HUDEP-2 (cell line): Measurements from ENCODE around the gene A2ML1.
"Not testable (repeated sequence)": the region's sequence is repeated elsewhere in the genome, so short reads cannot be mapped to it uniquely, and the experiment has no call there.

ENCODE experiments used
- DNase-seq, 76 experiments: peaks; one replicate each; lab custom pipeline; 2025; ENCODE audit not compliant: unreplicated experiment in 76 of 76; lab: John Stamatoyannopoulos, UW

A2ML1 gene

GRCh38 chr12:8822298-8822697, at the start of gene A2ML1:
Gene A2ML1 (plus strand): TSS chr12:8822621. CDS start chr12:8822652, 31 bp downstream.
- no peak for DNase-seq

- DNase-seq = no peak
Observed at GRCh38 chr12:8773461-8773860, 49.0 kb upstream of the A2ML1 start.

GRCh38 chr12:8779281-8779680, 43.1 kb upstream of the A2ML1 start:
- no peak for DNase-seq

GRCh38 chr12:8779862-8780261, 42.6 kb upstream of the A2ML1 start:
- DNase-seq = peak in 6 of 76 experiments; percentile 12 to 35 (median 18)

GRCh38 chr12:8780389-8780788, 42.0 kb upstream of the A2ML1 start:
- peak in 36 of 76 experiments; percentile 3 to 71 (median 40) for DNase-seq

GRCh38 chr12:8781381-8782127, 40.9 kb upstream of the A2ML1 start:
- DNase-seq = peak in 67 of 76 experiments; percentile 6 to 86 (median 51)

- DNase-seq = no peak
Observed at GRCh38 chr12:8784290-8784888, 38.0 kb upstream of the A2ML1 start.

- no peak for DNase-seq
Observed at GRCh38 chr12:8785499-8785898, 36.9 kb upstream of the A2ML1 start.

- DNase-seq = not testable (repeated sequence)
Observed at GRCh38 chr12:8787206-8787605, 35.2 kb upstream of the A2ML1 start.

- DNase-seq = peak in 5 of 76 experiments; percentile 10 to 31 (median 17)
Observed at GRCh38 chr12:8788706-8789105, 33.7 kb upstream of the A2ML1 start.

GRCh38 chr12:8789341-8790013, 32.9 kb upstream of the A2ML1 start:
- not testable (repeated sequence) for DNase-seq

GRCh38 chr12:8793226-8793625, 29.2 kb upstream of the A2ML1 start:
- peak in 8 of 76 experiments; percentile 7 to 39 (median 24) for DNase-seq

- DNase-seq = not testable (repeated sequence)
Observed at GRCh38 chr12:8794611-8795010, 27.8 kb upstream of the A2ML1 start.

GRCh38 chr12:8796831-8797626, 25.4 kb upstream of the A2ML1 start:
- DNase-seq = no peak

GRCh38 chr12:8801213-8801612, 21.2 kb upstream of the A2ML1 start:
- not testable (repeated sequence) for DNase-seq

GRCh38 chr12:8804833-8805232, 17.6 kb upstream of the A2ML1 start:
- DNase-seq = not testable (repeated sequence)

- not testable (repeated sequence) for DNase-seq
Observed at GRCh38 chr12:8805487-8805886, 16.9 kb upstream of the A2ML1 start.

GRCh38 chr12:8807084-8807483, 15.3 kb upstream of the A2ML1 start:
- not testable (repeated sequence) for DNase-seq

- DNase-seq = not testable (repeated sequence)
Observed at GRCh38 chr12:8810112-8810511, 12.3 kb upstream of the A2ML1 start.

GRCh38 chr12:8813572-8814357, 8.7 kb upstream of the A2ML1 start:
- DNase-seq = peak in 1 of 76 experiments; percentile 5
